ENCODE data around the gene CAPG. TPM values are rescaled to one million over a fixed set of nuclear protein-coding genes. Genes with fewer than 3 reads are reported as not detected.

CAPG gene
- total and polyA plus RNA-seq, 9 of the 15 experiments (the other 6 are each of a cell fraction or from before 2014, with no cell fraction given) = 10.6 to 90.4 (median 56.0) TPM

- TF ChIP-seq NR2C1 (IDR thresholded peaks at IDR 0.05) = no peak
- no peak for TF ChIP-seq NR2C1 (tag; IDR thresholded peaks at IDR 0.05)
- TF ChIP-seq ZNF583 (CRISPR knock-in tag; IDR thresholded peaks at IDR 0.05) = no peak
- TF ChIP-seq, protein P1, sequence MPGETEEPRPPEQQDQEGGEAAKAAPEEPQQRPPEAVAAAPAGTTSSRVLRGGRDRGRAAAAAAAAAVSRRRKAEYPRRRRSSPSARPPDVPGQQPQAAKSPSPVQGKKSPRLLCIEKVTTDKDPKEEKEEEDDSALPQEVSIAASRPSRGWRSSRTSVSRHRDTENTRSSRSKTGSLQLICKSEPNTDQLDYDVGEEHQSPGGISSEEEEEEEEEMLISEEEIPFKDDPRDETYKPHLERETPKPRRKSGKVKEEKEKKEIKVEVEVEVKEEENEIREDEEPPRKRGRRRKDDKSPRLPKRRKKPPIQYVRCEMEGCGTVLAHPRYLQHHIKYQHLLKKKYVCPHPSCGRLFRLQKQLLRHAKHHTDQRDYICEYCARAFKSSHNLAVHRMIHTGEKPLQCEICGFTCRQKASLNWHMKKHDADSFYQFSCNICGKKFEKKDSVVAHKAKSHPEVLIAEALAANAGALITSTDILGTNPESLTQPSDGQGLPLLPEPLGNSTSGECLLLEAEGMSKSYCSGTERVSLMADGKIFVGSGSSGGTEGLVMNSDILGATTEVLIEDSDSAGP (CRISPR knock-in tag; IDR thresholded peaks at IDR 0.05) = no peak
- no peak for TF ChIP-seq PCBP1 (IDR thresholded peaks at IDR 0.05; ENCODE audit: low read depth, low read length, poor library complexity, severe bottlenecking)
- TF ChIP-seq ARHGAP35 (IDR thresholded peaks at IDR 0.05; ENCODE audit: partially characterized antibody) = no peak
- TF ChIP-seq NBN (IDR thresholded peaks at IDR 0.05; ENCODE audit: low read depth) = no peak
- TF ChIP-seq ZNF584 (CRISPR knock-in tag; IDR thresholded peaks at IDR 0.05; ENCODE audit: low read depth) = no peak
- no peak for TF ChIP-seq ZNF717 (CRISPR knock-in tag; IDR thresholded peaks at IDR 0.05)
- no peak for TF ChIP-seq HOXB6 (CRISPR knock-in tag; IDR thresholded peaks at IDR 0.05; ENCODE audit: borderline replicate concordance)
- TF ChIP-seq SIRT6 (IDR thresholded peaks at IDR 0.05; ENCODE audit: low read depth, low read length) = no peak
- no peak for TF ChIP-seq ZC3H8 (IDR thresholded peaks at IDR 0.05)
- TF ChIP-seq MEIS2 (IDR thresholded peaks at IDR 0.05; ENCODE audit: partially characterized antibody) = no peak
These were observed 1.2 kb upstream of the CAPG start (continued) for GRCh38 chr2:85411405-85411748.
